ENCODE measurements around the gene GSTA5. TPM values are rescaled to one million over a fixed set of nuclear protein-coding genes. Genes with fewer than 3 reads are reported as not detected.

GSTA5 gene
- total RNA-seq, 1 experiment from 2014 or later, result not detected

- no peak overlapping the region for H3K4me3 ChIP-seq (ENCODE audit: low read depth, low read length, poor library complexity, severe bottlenecking)
- CTCF ChIA-PET, result no interaction called here
- no peak overlapping the region for H3K27ac ChIP-seq (ENCODE audit: low read depth, low read length, poor library complexity, severe bottlenecking)
- H3K9me3 ChIP-seq (ENCODE audit: low read depth, low read length, poor library complexity, severe bottlenecking), result no peaks in the 10 kb centered on the region
- BruUV-seq (replicated peaks), result no TSS peak
- no peaks in the 10 kb centered on the region for H3K4me1 ChIP-seq (ENCODE audit: insufficient read depth, low read length, poor library complexity, severe bottlenecking)
- TF ChIP-seq EZH2 (IDR thresholded peaks at IDR 0.05; ENCODE audit: borderline replicate concordance, low read depth, low read length, poor library complexity, severe bottlenecking) (no peak), CTCF (conservative IDR thresholded peaks at IDR 0.05; ENCODE audit: low read depth, low read length) (no peak)
- DNase-seq (ENCODE audit: low spot score), result no peak
- H3K36me3 ChIP-seq (ENCODE audit: insufficient read depth, low read length, poor library complexity, severe bottlenecking), result no peaks in the 10 kb centered on the region
- intact Hi-C loops (cut with micrococcal nuclease; ENCODE audit: unreplicated experiment), result no loop called here
- H3K27me3 ChIP-seq (replicated peaks; ENCODE audit: insufficient read depth, low read depth, low read length, poor library complexity), result no peaks in the 10 kb centered on the region
- POLR2A ChIA-PET (ENCODE audit: low non-redundant PET), result no interaction called here
These were observed 36.6 kb upstream of the GSTA5 start for GRCh38 chr6:52877168-52877567.

GRCh38 chr6:52876056-52876787 lies 35.6 kb upstream of the GSTA5 start:
- Histone ChIP-seq H3K27me3 (replicated peaks; ENCODE audit: insufficient read depth, low read depth, low read length, poor library complexity) (no peaks in the 10 kb centered on the region), H3K9me3 (ENCODE audit: low read depth, low read length, poor library complexity, severe bottlenecking) (no peaks in the 10 kb centered on the region), H3K4me1 (ENCODE audit: insufficient read depth, low read length, poor library complexity, severe bottlenecking) (no peaks in the 10 kb centered on the region), H3K4me3 (ENCODE audit: low read depth, low read length, poor library complexity, severe bottlenecking) (no peak overlapping the region), H3K36me3 (ENCODE audit: insufficient read depth, low read length, poor library complexity, severe bottlenecking) (no peaks in the 10 kb centered on the region), H3K27ac (ENCODE audit: low read depth, low read length, poor library complexity, severe bottlenecking) (no peak overlapping the region)
- intact Hi-C loops (cut with micrococcal nuclease; ENCODE audit: unreplicated experiment), result no loop called here
- no peak for DNase-seq (ENCODE audit: low spot score)
- no peak for TF ChIP-seq CTCF (conservative IDR thresholded peaks at IDR 0.05; ENCODE audit: low read depth, low read length)
- no peak for TF ChIP-seq EZH2 (IDR thresholded peaks at IDR 0.05; ENCODE audit: borderline replicate concordance, low read depth, low read length, poor library complexity, severe bottlenecking)
- ChIA-PET POLR2A (ENCODE audit: low non-redundant PET) (no interaction called here), CTCF (no interaction called here)
- BruUV-seq (replicated peaks), result no TSS peak

- Histone ChIP-seq H3K4me1 (ENCODE audit: insufficient read depth, low read length, poor library complexity, severe bottlenecking) (no peaks in the 10 kb centered on the region), H3K4me3 (ENCODE audit: low read depth, low read length, poor library complexity, severe bottlenecking) (no peak overlapping the region), H3K27me3 (replicated peaks; ENCODE audit: insufficient read depth, low read depth, low read length, poor library complexity) (no peaks in the 10 kb centered on the region), H3K36me3 (ENCODE audit: insufficient read depth, low read length, poor library complexity, severe bottlenecking) (no peaks in the 10 kb centered on the region), H3K9me3 (ENCODE audit: low read depth, low read length, poor library complexity, severe bottlenecking) (no peaks in the 10 kb centered on the region), H3K27ac (ENCODE audit: low read depth, low read length, poor library complexity, severe bottlenecking) (no peak overlapping the region)
- ChIA-PET POLR2A (ENCODE audit: low non-redundant PET) (interaction anchor here (0.5 kb wide), 1 partner anchor 753 kb away, joined by 4 read pairs; no protein-coding TSS in a partner anchor), CTCF (interaction anchor here (0.6 kb wide), 1 partner anchor 464 kb away, joined by 13 read pairs; no protein-coding TSS in a partner anchor)
- TF ChIP-seq EZH2 (IDR thresholded peaks at IDR 0.05; ENCODE audit: borderline replicate concordance, low read depth, low read length, poor library complexity, severe bottlenecking) (no peak), CTCF (conservative IDR thresholded peaks at IDR 0.05; ENCODE audit: low read depth, low read length) (no peak)
- no peak for DNase-seq (ENCODE audit: low spot score)
- BruUV-seq (replicated peaks), result no TSS peak
- intact Hi-C loops (cut with micrococcal nuclease; ENCODE audit: unreplicated experiment), result no loop called here
These were observed 31.4 kb upstream of the GSTA5 start for GRCh38 chr6:52872031-52872430.

All from A673 (cell line).